H1 (cell line): Measurements from ENCODE around the gene TMX2. TPM values are rescaled to one million over a fixed set of nuclear protein-coding genes. Genes with fewer than 3 reads are reported as not detected.

Experiments
- CTCF ChIA-PET: fragments of 300-600 bp; sonication (Branson Sonifier 250); formaldehyde crosslinking; loops from one replicate; lab custom pipeline; 2021; ENCODE audit not compliant: partially characterized antibody; lab: Charles Lee
- POLR2A ChIA-PET: fragments of 300-600 bp; sonication (Branson Sonifier 250); formaldehyde crosslinking; loops from one replicate; lab custom pipeline; 2021; ENCODE audit warnings: inconsistent platforms; ENCODE audit not compliant: partially characterized antibody; lab: Charles Lee
- DNase-seq, 2 experiments: peaks; one replicate each; pipeline versions ENCODE4 v3.0.0 to v3.0.0-alpha.2; 2010 to 2022; ENCODE audit warnings: low spot score in 2 of 2, low read depth in 1 of 2, mixed read lengths in 1 of 2
- FAIRE-seq: peaks from 2 replicates; lab custom pipeline; 2011; peaks lifted over from hg19 to GRCh38; lab: Jason Lieb, UNC
- H2AFZ ChIP-seq: 2 replicates; pipeline ENCODE4 v1.8.1; 2012; ENCODE audit warnings: low read length, inconsistent platforms
- H2AK5ac ChIP-seq: 2 replicates; pipeline ENCODE4 v1.6.1; 2013; ENCODE audit warnings: low read depth, low read length
- H2BK120ac ChIP-seq: replicated peaks from 2 replicates; pipeline ENCODE3; 2013; ENCODE audit warnings: low read depth, low read length, inconsistent platforms
- H2BK12ac ChIP-seq: 2 replicates; pipeline ENCODE4 v1.6.1; 2013; ENCODE audit warnings: low read depth, low read length
- H2BK15ac ChIP-seq: 2 replicates; pipeline ENCODE4 v1.6.1; 2013; ENCODE audit warnings: low read length
- H2BK20ac ChIP-seq: 2 replicates; pipeline ENCODE4 v1.6.1; 2013; ENCODE audit warnings: low read length
- H2BK5ac ChIP-seq: 2 replicates; pipeline ENCODE4 v1.6.1; 2013; ENCODE audit warnings: low read depth, low read length
- H3K14ac ChIP-seq: 2 replicates; pipeline ENCODE4 v1.6.1; 2013; ENCODE audit warnings: inconsistent platforms; ENCODE audit not compliant: insufficient read length
- H3K18ac ChIP-seq: 2 replicates; pipeline ENCODE4 v1.6.1; 2013; ENCODE audit warnings: low read length; ENCODE audit errors: extremely low read depth
- H3K23ac ChIP-seq: 2 replicates; pipeline ENCODE4 v1.6.1; 2013; ENCODE audit warnings: inconsistent platforms; ENCODE audit not compliant: insufficient read length
- H3K23me2 ChIP-seq: 2 replicates; pipeline ENCODE4 v1.6.1; 2013; ENCODE audit warnings: low read depth, low read length
- H3K27ac ChIP-seq: 2 replicates; pipeline ENCODE4 v1.6.1; 2011; ENCODE audit warnings: low read depth, low read length, inconsistent platforms
- H3K27me3 ChIP-seq, 4 experiments: replicated peaks in 1 of 4; 1 replicate in 1 of 4; 2 replicates in 3 of 4; pipeline versions ENCODE4 v1.6.1 to v1.8.1; 2011 to 2013; ENCODE audit warnings: low read length in 3 of 4, mild to moderate bottlenecking in 3 of 4, inconsistent platforms in 2 of 4, mixed read lengths in 2 of 4, moderate library complexity in 1 of 4; ENCODE audit not compliant: control insufficient read depth in 3 of 4, insufficient read depth in 3 of 4; ENCODE audit errors: extremely low read depth in 1 of 4
- H3K36me3 ChIP-seq, 4 experiments: 2 replicates each; pipeline versions ENCODE4 v1.6.1 to v1.8.1; 2011 to 2013; ENCODE audit warnings: mild to moderate bottlenecking in 4 of 4, low read length in 3 of 4, moderate library complexity in 2 of 4, control low read depth in 1 of 4, inconsistent platforms in 1 of 4; ENCODE audit not compliant: insufficient read depth in 4 of 4, control insufficient read depth in 2 of 4
- H3K4ac ChIP-seq: replicated peaks from 2 replicates; pipeline ENCODE3; 2013; ENCODE audit warnings: low read length, low read depth, mixed read lengths, inconsistent platforms; ENCODE audit not compliant: insufficient read length
- H3K4me1 ChIP-seq, 4 experiments: replicated peaks in 1 of 4; 1 replicate in 1 of 4; 2 replicates in 3 of 4; pipeline versions ENCODE4 v1.6.1 to v1.8.1; 2011 to 2013; ENCODE audit warnings: low read length in 3 of 4, inconsistent platforms in 2 of 4, mixed read lengths in 1 of 4; ENCODE audit not compliant: insufficient read depth in 4 of 4, control insufficient read depth in 3 of 4
- H3K4me2 ChIP-seq, 2 experiments: 2 replicates each; pipeline versions ENCODE4 v1.6.1 to v1.8.1; 2011 to 2013; ENCODE audit warnings: low read depth in 2 of 2, low read length in 2 of 2, control low read depth in 1 of 2, inconsistent platforms in 1 of 2, mild to moderate bottlenecking in 1 of 2; ENCODE audit not compliant: insufficient read depth in 1 of 2
- H3K4me3 ChIP-seq, 4 experiments: fragments of 200-600, 300-600 bp in 1 of 4; sonication (generic), shearing (Covaris generic), sonication (Bioruptor Twin) in 1 of 4; 2 replicates each; pipeline versions ENCODE4 v1.5.1 to v1.8.1; 2011 to 2016; ENCODE audit warnings: low read length in 4 of 4, low read depth in 3 of 4, control low read depth in 2 of 4, inconsistent platforms in 2 of 4, mild to moderate bottlenecking in 2 of 4, mixed read lengths in 1 of 4, moderate library complexity in 1 of 4; ENCODE audit not compliant: insufficient read depth in 2 of 4; ENCODE audit errors: extremely low read depth in 1 of 4
- H3K56ac ChIP-seq: replicated peaks from 2 replicates; pipeline ENCODE3; 2013; ENCODE audit warnings: low read depth, mild to moderate bottlenecking, mixed read lengths, low read length, inconsistent platforms; ENCODE audit not compliant: insufficient read length
- H3K79me1 ChIP-seq: 2 replicates; pipeline ENCODE4 v1.6.1; 2013; ENCODE audit warnings: low read depth, low read length, control low read depth
- H3K79me2 ChIP-seq, 2 experiments: 2 replicates each; pipeline versions ENCODE4 v1.6.1 to v1.8.1; 2012 to 2013; ENCODE audit warnings: low read length in 2 of 2, mild to moderate bottlenecking in 2 of 2, inconsistent platforms in 1 of 2; ENCODE audit not compliant: insufficient read depth in 2 of 2, control insufficient read depth in 1 of 2
- H3K9ac ChIP-seq, 4 experiments: replicated peaks in 1 of 4; 1 replicate in 1 of 4; 2 replicates in 3 of 4; pipeline versions ENCODE4 v1.6.1 to v1.8.1; 2011 to 2013; ENCODE audit warnings: low read depth in 3 of 4, low read length in 3 of 4, control low read depth in 2 of 4, mild to moderate bottlenecking in 2 of 4, moderate library complexity in 2 of 4, inconsistent platforms in 1 of 4; ENCODE audit errors: extremely low read depth in 1 of 4
- H3K9me3 ChIP-seq, 2 experiments: 2 replicates each; pipeline versions ENCODE4 v1.6.1 to v1.8.1; 2012 to 2013; ENCODE audit warnings: mild to moderate bottlenecking in 2 of 2, moderate library complexity in 2 of 2, control low read depth in 1 of 2, inconsistent platforms in 1 of 2, low read depth in 1 of 2, low read length in 1 of 2, mixed read lengths in 1 of 2; ENCODE audit not compliant: insufficient read depth in 2 of 2
- H4K20me1 ChIP-seq, 2 experiments: replicated peaks in 1 of 2; 2 replicates each; pipeline versions ENCODE3 to v1.8.1; 2011 to 2013; ENCODE audit warnings: inconsistent platforms in 2 of 2, low read length in 2 of 2, mild to moderate bottlenecking in 1 of 2; ENCODE audit not compliant: insufficient read depth in 2 of 2, control insufficient read depth in 1 of 2
- H4K5ac ChIP-seq: 2 replicates; pipeline ENCODE4 v1.6.1; 2013; ENCODE audit warnings: low read length, low read depth, mixed read lengths, inconsistent platforms; ENCODE audit not compliant: insufficient read length
- H4K8ac ChIP-seq: 2 replicates; pipeline ENCODE4 v1.8.0; 2013; ENCODE audit warnings: mild to moderate bottlenecking, moderate library complexity, low read length, inconsistent platforms; ENCODE audit not compliant: insufficient read depth; ENCODE audit errors: extremely low read depth
- H4K91ac ChIP-seq: replicated peaks from 2 replicates; pipeline ENCODE3; 2013; ENCODE audit warnings: low read length, mixed read lengths, inconsistent platforms; ENCODE audit not compliant: insufficient read length
- CBX5 ChIP-seq: fragments of 300-800, 300-1000 bp; sonication (generic); IDR thresholded peaks from 2 replicates; pipeline ENCODE4 v1.7.1; 2016; ENCODE audit warnings: antibody characterized with exemption, low read length, low read depth
- POLR2AphosphoS5 ChIP-seq: IDR thresholded peaks from 2 replicates; pipeline ENCODE4 v1.6.1; 2011; ENCODE audit warnings: low read depth, low read length
- POU5F1 ChIP-seq: IDR thresholded peaks from 2 replicates; pipeline ENCODE4 v1.6.1; 2011; ENCODE audit warnings: low read depth, mild to moderate bottlenecking, low read length, moderate library complexity
- TAF1 ChIP-seq: IDR thresholded peaks from 2 replicates; pipeline ENCODE4 v1.6.1; 2011; ENCODE audit warnings: mild to moderate bottlenecking, low read depth, low read length
- WGBS, 2 experiments: shearing (Covaris generic) in 1 of 2; methylation state at CpG; one replicate each; pipeline versions ENCODE4 v1.1.6 to v1.1.7; 2013 to 2015; ENCODE audit warnings: low lambda C conversion rate in 2 of 2, mixed read lengths in 2 of 2, inconsistent platforms in 1 of 2, low coverage in 1 of 2, missing lambda C conversion rate in 1 of 2; ENCODE audit not compliant: insufficient replicate concordance in 2 of 2, insufficient coverage in 1 of 2, insufficient read length in 1 of 2; ENCODE audit errors: extremely low coverage in 1 of 2, missing lambda C conversion rate in 1 of 2; 5-methylcytosine and 5-hydroxymethylcytosine counted together
- polyA plus RNA-seq, 7 experiments: library from polyadenylated mRNA; depleted of rRNA in 3 of 7; stranded (reverse) in 5 of 7; unstranded in 2 of 7; fragments of >200 nt in 5 of 7; fragments of 200-250 nt in 2 of 7; gene quantifications; 1 replicate in 5 of 7; 2 replicates in 1 of 7; 4 replicates in 1 of 7; pipeline versions ENCODE4 v1.2.1 to v1.2.3, GENCODE V29; 2011 to 2013; ENCODE audit warnings: missing spikeins in 2 of 7, mixed read lengths in 2 of 7
- total RNA-seq: library from RNA; stranded (reverse); fragmentation: NEBNext Ultra II Directional; extraction: Animal tissue kit (Norgen Biotek cat#: 25700); gene quantifications from 2 replicates; pipeline ENCODE4 v1.2.1, GENCODE V29; 2021
- TF ChIP-seq, protein P1 (sequence below), 3 experiments: IDR thresholded peaks; 1 replicate in 2 of 3; 2 replicates in 1 of 3; pipeline versions ENCODE4 v1.5.1 to v1.6.1; 2011; ENCODE audit warnings: low read length in 3 of 3, mild to moderate bottlenecking in 3 of 3, inconsistent platforms in 2 of 3, low read depth in 1 of 3, moderate library complexity in 1 of 3; ENCODE audit not compliant: insufficient read depth in 1 of 3; ENCODE audit errors: control extremely low read depth in 1 of 3

Gene TMX2
- total and polyA plus RNA-seq, 2 of the 8 experiments (the other 6 are each of a cell fraction or from before 2014, with no cell fraction given) = 70.4 to 100.0 TPM

DNA sequence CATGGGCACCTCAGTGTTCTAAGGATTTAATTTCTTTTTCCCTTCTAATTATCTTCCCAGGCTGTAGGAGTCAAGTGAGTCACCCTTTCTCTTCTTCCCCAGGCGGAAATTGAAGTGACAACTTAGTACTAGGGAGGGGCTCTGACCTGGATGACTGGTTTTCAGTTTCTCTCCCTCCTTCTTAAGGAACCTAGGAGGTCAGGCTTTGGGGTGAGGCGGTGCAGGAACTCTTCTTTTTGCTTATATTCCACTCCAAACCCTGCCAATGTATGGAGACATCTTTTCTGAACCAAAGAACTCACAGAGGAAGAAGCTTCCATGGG lies 31.9 kb upstream of the TMX2 start:
- Histone ChIP-seq H3K27me3 (no peaks in the 10 kb centered on the region), H3K4ac (no peak overlapping the region), H3K36me3 (peaks cover 5 to 36% (median 12%) of the 10 kb centered on the region in 4 experiments; a peak in 6 of 8 replicates), H2BK15ac (no peak overlapping the region), H2AK5ac (no peak overlapping the region), H3K4me3 (no peak overlapping the region), H3K23ac (no peak overlapping the region), H4K91ac (no peak overlapping the region), H2BK20ac (no peak overlapping the region), H2BK120ac (no peak overlapping the region), H3K27ac (no peak overlapping the region), H3K4me1 (no peaks in the 10 kb centered on the region), H4K5ac (no peak overlapping the region), H3K4me2 (no peak overlapping the region), H3K56ac (no peak overlapping the region), H3K18ac (no peak overlapping the region), H4K8ac (no peak overlapping the region), H3K79me1 (peaks cover 7% of the 10 kb centered on the region), H2BK12ac (no peak overlapping the region), H2BK5ac (no peak overlapping the region), H3K23me2 (no peaks in the 10 kb centered on the region), H3K9me3 (no peaks in the 10 kb centered on the region), H3K9ac (no peak overlapping the region), H4K20me1 (peaks cover 0 to 2% of the 10 kb centered on the region in 2 experiments), H3K14ac (no peak overlapping the region), H3K79me2 (peaks cover 0 to 48% of the 10 kb centered on the region in 2 experiments; a peak in 3 of 4 replicates), H2AFZ (no peak overlapping the region)
- ChIA-PET POLR2A (interaction anchor here (1.0 to 1.3 kb wide), 5 partner anchors 12 to 32 kb away, joined by 3 to 5 read pairs (median 4); no protein-coding TSS in a partner anchor), CTCF (interaction anchor here (1.1 kb wide), 1 partner anchor 112 kb away, joined by 3 read pairs; no protein-coding TSS in a partner anchor)
- TF ChIP-seq POU5F1 (no peak), TAF1 (no peak), POLR2AphosphoS5 (no peak), CBX5 (no peak)
- TF ChIP-seq, protein P1, sequence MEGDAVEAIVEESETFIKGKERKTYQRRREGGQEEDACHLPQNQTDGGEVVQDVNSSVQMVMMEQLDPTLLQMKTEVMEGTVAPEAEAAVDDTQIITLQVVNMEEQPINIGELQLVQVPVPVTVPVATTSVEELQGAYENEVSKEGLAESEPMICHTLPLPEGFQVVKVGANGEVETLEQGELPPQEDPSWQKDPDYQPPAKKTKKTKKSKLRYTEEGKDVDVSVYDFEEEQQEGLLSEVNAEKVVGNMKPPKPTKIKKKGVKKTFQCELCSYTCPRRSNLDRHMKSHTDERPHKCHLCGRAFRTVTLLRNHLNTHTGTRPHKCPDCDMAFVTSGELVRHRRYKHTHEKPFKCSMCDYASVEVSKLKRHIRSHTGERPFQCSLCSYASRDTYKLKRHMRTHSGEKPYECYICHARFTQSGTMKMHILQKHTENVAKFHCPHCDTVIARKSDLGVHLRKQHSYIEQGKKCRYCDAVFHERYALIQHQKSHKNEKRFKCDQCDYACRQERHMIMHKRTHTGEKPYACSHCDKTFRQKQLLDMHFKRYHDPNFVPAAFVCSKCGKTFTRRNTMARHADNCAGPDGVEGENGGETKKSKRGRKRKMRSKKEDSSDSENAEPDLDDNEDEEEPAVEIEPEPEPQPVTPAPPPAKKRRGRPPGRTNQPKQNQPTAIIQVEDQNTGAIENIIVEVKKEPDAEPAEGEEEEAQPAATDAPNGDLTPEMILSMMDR (IDR thresholded peaks at IDR 0.05; ENCODE audit: control extremely low read depth in 1 of 3, insufficient read depth in 1 of 3, low read depth in 1 of 3, low read length in 3 of 3) = no peak
- DNase-seq (no peak), FAIRE-seq (no peak)
- 88% methylated on average over 2 of the region's 2 CpGs; no CpG with 5 or more reads in 1 of the 2 experiments for whole genome bisulfite sequencing, 2 experiments
